HG02763 (cell line): Measurements from ENCODE around the gene CLDN25.
A peak's percentile ranks its signal among the peaks of the same experiment; 100 is the strongest.
"Not testable (repeated sequence)": the region's sequence is repeated elsewhere in the genome, so short reads cannot be mapped to it uniquely, and the experiment has no call there.

Experiments used
- ATAC-seq: cut with Tn5 transposase; IDR thresholded peaks from one replicate; pipeline ENCODE4 v1.9.1; 2021; ENCODE audit warnings: mild to moderate bottlenecking, moderate library complexity; ENCODE audit not compliant: unreplicated experiment

The CLDN25 gene

DNA sequence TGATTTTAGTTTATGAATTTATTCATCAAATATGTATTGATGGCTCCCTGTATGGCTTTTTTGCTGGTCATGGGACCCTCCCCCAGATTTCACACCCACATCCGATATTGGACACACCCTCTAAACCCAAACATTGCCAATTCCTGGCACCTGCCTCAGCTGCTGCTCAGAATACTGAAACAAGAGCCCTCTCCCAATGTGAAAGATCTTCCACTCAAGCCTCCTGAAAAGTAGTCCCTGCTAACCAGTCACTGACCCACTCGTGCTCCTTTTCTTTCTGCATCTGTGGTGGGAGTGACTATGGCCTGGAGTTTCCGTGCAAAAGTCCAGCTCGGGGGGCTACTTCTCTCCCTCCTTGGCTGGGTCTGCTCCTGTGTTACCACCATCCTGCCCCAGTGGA is at the start of gene CLDN25:
Gene CLDN25, plus strand, starts transcription at position 301 of the 400 bp plus-strand sequence. Its CDS starts 0 bp downstream, at position 301.
- no peak for ATAC-seq

DNA sequence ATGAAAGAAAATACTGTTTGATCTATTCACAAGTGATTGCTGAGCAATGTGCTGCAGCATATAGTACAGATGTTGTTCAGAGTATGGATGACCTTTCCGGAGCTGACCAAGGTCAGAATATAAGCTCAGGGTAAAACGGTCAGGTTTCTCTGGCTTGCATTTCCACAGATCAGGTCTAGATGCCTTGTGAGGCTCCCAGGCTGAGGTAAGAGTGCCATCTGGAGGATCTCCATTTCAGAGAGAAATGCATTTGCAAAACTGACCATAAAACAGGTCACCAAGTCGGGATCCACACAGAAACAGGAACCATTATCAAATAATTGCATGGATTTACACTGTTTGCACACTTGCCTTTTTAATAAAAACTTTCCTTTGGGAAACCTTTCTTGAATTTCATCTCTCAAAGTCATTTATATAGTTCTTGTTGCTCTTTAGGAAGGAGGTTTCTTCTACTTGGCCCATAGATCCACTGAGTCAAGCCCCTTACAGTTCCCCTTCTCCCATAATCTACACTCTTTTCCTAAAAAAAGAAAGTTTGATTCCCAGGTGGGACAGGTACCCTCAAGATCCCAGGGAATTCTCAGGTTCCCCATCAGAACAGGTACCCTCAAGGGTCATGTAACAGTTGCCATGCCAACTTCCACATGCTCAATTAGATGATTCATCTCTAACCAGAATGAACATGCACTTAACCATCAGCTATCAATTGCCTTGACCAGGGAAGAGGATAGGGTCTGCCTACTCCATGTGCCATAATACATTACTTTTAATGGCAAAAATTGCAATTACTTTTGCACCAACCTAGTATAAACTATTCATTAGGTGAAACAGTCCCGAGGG is 48.5 kb upstream of the CLDN25 start:
- no peak for ATAC-seq

DNA sequence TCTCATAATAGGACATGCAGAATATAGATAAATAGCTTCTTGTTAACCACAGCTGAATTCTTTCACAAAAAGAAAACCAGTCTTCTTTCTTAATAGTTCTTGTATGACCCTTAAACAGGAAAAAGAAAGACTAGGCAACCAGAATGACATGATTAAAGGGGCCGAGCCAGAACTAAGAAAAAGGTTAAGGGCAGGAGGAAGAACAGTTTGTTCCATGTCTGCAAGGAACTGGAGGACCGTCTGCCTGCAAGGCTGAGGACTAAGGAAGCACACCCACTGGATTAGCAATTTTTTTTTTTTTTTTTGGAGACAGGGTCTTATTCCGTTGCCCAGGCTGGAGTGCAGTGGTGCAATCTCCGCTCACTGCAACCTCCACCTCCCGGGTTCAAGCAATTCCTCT is 47.5 kb upstream of the CLDN25 start:
- ATAC-seq, result no peak

DNA sequence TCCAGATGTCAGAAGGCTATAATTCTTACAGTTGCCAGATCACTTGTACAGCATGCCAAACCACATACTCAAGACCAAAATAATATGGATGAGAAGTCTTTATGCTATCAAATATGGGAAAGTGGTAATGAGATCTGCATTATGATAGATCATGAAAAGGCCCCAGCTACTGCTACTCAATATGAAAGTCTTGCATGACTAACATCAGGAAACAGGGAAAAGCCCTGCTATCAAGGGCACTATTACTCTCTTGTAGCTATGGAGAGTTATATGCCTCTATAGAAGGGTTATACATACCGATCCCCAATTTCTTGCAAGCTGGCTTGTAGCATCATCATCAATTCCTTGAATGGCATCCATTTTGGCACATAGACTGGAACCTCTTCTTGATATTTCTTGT is 43.3 kb upstream of the CLDN25 start:
- no peak for ATAC-seq

DNA sequence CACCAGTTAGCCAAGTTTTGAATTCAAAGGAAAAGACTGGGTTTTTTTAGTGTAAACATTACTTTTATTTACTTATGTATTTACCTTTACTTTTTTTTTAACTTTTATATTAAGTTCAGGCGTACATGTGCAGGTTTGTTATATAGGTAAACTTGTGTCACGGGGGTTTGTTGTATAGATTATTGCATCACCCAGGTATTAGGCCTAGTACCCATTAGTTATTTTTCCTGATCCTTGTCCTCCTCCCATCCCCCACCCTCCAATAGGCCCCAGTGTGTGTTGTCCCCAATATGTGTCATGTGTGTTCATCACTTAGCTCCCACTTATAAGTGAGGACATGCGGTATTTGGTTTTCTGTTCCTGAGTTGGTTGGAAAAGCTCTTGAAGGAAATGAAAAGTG is 26.7 kb upstream of the CLDN25 start:
- ATAC-seq, result no peak

DNA sequence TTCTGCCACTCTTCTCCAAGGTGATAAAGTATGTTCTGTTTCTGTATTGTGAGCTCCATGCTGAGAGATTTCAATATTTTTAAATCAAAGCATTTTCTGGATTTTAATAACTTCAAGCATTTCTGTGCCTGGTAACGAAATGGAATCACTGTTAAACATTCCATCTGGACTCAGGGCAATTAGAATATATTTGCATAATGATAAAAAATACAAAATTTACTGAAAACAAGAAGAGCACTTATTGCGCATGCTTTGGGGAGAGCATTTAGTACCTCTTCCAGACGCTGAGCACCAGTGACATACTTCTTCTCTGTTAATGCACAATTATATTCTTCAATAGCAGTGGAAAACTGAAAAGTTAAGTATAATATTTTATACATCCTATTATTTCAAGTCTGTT is 19.4 kb upstream of the CLDN25 start:
- ATAC-seq, result no peak

DNA sequence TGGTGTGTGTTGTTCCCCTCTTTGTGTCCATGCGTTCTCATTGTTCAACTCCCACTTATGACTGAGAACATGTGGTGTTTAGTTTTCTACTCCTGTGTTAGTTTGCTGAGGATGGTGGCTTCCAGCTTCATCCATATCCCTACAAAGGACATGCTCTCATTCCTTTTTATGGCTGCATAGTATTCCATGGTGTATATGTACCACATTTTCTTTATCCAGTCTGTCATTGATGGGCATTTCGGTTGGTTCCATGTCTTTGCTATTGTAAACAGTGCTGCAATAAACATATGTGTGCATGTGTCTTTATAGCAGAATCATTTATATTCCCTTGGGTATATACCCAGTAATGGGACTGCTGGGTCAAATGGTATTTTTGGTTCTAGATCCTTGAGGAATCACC is 16.6 kb upstream of the CLDN25 start:
- not testable (repeated sequence) for ATAC-seq

DNA sequence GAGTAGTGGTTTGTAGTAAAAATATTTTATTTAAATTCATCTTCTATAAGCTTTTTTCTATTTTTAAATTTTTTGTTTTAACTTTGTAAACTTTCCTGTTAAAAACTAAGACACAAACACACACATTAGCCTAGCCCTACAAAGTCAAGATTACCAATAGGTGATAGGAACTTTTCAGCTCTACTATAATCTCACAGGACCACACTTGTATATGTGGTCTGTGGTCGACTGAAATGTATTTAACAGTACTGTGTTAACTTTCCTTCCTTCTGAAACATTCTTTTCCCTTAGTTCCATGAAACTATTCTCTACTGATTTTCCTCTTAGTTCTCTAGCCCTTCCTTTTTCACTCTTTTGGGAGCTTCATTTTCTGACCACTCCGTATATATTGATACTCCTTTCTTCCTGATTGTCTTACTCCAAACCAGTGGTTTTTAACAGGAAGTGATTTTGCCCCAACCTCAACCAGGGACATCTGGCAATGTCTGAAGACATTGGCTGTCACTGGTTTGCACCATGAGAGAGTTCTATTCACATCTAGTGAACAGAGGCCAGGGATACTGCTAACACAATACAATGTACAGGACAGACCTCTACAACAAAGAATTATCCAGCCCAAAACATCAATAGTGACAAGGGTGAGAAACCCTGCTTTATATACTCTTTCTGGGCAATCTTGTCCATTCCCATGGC is 14.9 kb upstream of the CLDN25 start:
- no peak for ATAC-seq

DNA sequence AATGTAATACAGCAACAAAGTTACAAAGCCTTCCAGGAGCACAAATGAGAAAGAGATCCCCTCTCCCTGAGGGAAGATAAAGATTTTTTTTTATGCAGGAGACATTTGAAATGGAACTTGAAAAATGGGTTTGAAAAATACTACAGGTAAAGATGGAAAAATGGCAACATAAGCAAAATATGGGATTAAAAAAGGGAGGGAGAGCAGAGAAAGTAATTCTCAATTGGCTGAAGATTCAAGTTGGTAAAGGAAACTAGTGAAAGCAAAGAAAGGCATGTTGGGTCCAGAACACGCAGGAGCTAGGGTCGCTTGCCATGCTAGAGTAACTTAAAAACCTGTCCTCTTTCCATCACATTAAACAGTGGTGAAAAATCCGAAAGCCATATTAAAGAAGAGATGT is 7.6 kb upstream of the CLDN25 start:
- ATAC-seq, result no peak

DNA sequence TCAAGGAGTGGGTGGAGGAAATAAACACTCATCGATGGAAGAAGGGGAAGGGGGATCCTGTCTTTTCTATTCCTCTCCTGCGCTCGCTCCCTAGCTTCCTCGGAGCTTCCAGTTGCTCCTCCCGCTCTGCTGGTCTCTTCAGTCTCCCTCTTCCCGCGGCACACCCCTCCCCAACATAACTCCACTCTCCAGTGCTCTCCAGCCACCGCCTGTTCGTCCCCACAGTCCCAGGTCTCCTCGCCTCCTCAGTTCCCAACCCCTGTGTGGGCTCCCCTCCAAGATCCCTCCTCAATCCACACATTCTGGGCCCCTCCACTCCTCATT is 6.5 kb upstream of the CLDN25 start:
- no peak for ATAC-seq

DNA sequence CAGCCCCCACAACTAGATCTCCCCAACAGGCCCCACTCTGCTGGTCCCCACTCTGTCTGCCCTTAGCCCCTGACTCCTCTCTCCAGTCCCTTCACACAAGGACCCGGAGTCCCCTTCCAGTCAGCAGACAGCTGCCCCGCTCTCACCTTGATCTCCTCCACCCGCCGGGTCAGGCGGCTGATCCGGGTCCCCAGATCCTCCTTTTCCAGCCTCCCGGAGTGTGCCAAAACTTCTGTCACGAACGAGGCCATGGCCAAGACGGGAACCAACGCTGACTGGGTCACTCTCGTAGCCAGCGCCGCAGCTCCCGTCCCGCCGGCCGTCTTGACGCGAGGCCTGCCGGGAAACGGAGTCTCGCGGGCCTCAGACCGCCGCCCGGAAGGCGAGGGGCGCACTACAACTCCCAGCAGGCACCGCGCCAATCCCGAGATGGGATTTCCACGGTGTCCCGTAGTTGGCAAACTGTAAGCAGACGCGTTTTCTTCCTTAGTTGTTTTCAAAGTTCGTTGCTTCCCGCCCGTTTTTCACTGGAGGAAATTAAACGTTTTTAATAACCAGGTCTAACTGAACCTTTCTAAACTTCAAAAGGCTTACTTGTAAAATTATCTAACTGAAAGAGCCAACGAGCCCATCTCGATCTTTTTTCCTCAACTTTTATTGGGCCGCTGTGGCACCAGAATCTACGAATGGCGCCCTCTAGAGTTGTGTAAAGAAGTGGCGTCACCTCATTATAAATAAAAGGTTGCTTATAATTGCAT is 6.0 kb upstream of the CLDN25 start, which contains the start of gene ZW10:
Gene ZW10, minus strand, starts transcription at position 277 of the 758 bp plus-strand sequence. Its CDS starts 26 bp downstream, at position 251.
- peak; percentile 98 for ATAC-seq

DNA sequence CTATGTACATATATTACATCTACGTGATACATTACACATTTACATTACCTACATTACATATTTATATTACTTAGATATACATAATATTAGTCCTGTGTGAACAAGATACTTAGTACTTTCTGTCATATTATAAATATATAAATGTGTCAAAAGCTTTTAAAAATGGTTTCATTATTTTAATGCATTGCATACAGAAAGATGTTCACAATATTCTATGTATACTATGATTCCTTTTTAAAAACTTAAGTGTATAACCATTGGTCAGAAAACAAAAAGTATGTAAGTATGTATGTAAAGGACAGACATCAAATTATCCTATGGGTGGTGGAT is 5.5 kb upstream of the CLDN25 start:
- no peak for ATAC-seq

DNA sequence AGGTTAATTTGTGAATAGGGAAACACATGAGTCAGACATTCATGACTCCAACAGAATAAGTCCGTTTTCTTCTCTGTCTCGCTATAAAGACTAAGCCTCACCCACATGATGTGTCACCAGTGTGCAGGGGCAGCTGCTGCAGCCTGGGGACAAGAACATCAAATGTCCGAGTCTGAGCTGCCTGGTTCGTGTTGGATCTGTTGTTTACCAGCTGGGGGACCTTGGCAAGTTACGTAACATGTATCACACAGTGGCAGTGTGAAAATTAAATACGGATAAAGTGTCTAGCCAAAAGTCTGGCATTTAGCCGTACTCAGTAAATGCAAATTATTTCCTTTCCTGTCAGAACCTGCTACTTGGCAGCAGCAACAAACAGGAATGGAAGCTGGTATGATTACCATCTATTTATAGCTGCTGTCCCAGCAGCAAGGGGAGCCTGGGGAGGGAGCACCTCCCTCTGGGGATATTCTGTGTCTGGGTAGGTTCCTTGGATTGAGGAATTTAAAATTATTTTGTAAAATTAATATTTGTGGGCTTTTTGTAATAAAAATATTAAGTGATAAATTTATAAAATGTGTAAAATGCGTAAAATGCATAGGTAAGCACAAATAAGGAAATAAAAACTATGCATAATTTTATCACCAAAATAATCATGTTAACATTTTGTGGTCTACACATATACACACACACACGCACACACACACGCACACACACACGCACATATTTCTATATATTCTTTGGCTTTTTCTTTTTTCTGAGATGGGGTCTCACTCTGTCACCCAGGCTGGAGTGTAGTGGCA is 1.3 kb upstream of the CLDN25 start:
- ATAC-seq, result no peak

DNA sequence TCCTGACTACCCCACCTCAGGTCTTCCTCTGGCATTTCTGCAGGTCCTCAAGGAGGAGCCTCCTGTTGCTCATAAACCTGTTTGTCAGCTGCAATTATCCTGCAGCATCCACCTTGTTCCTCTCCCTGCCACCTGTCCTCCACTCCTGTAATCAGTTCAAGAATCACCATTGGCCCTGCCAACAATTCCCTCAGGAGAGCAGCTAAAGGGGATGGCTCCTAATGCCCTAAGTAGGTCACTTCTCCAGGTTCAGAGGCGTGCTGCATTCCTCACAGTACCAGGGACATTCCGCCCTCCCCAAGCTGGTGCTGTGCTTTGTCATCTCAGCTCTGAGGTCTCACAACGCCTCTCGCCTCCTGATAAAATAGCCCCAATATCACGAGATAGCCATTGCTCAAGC is 2.1 kb downstream of the CLDN25 start:
- ATAC-seq, result no peak

DNA sequence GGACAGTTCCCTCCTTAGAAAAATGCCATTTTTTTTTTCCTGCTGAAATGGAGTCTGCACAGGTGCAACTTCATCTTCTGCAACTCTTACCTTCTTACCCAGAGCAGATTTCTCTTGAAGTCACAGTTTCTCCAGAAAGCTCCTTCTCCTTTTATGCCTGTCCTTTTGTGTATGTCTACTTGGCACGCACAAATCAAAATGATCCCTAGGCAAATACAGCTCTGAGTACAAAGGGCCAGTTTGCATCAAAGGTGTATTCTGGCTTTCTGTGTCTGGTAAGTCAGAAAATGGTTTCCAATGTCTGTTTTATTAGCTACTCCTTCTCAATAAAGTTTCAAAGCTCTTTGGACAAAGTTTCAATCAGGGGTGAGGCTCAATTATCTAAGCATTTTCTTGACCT is 2.5 kb downstream of the CLDN25 start:
- no peak for ATAC-seq

DNA sequence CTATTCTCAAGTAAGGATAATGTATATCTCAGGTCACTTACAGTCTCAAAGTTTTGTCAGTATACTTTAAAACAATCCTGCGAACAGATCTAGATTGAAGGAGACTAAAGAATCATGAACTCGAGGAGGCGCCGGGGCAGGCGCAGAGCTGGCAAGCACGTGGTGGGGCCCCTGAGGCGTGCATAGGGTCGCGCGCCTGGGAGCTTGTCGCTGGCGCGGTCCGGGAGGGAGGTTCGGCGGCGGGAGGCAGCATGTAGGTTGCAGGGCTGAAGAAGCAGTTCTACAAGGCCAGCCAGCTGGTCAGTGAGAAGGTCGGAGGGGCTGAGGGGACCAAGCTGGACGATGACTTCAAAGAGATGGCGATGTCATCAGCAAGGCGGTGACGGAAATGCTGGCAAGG is 9.4 kb downstream of the CLDN25 start:
- not testable (repeated sequence) for ATAC-seq

DNA sequence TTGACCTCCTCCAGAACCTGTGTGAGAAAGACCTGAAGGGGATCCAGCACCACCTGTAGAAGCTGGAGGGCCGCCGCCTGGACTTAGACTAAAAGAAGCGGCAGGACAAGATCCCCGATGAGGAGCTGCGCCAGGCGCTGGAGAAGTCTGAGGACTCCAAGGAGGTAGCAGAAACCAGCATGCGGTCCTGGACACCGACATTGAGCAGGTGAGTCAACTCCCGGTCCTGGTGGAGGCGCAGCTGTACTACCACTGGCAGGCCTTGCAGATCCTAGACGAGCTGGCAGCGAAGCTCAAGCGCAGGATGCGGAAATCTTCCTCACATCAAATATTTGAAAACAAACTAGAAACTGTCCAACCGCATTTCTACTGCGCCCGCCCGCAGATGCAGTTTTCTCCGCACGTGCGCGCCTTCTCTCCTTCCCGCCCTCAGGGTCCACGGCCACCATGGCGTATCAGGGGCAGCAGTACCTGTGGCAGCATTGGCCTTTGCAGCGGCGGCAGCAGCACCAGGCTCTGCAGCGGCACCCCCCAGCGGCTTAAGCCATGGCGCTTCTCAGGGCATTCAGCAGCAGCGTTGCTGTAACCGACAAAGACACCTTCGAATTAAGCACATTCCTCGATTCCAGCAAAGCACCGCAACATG is 10.2 kb downstream of the CLDN25 start:
- ATAC-seq, result no peak

DNA sequence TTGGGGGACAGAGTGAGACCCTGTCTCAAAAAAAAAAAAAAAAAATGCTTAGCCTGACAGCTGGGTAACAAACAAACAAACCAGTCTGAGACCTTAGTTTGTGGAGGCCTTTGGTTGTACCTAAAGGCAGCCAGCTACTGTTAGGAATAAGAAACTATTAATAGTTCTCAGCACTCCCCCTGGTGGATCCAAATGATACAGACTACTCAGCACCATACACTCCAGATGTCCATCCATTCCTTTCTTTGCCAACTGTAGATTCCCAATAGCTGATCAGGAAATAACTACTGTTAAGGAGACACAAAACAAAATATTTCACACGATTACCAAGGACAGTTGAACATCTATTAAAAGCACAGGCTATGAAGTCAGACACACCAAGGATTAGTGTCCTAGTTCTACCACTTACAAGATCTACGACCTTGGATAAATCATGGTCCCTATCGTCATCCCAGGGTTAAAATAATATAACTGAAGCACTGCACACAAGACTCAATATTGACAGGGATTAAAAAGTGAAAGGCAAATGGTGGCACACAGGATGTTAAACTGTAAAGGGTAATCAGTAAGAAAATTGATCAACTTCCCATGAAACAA is 17.2 kb downstream of the CLDN25 start:
- ATAC-seq, result no peak

DNA sequence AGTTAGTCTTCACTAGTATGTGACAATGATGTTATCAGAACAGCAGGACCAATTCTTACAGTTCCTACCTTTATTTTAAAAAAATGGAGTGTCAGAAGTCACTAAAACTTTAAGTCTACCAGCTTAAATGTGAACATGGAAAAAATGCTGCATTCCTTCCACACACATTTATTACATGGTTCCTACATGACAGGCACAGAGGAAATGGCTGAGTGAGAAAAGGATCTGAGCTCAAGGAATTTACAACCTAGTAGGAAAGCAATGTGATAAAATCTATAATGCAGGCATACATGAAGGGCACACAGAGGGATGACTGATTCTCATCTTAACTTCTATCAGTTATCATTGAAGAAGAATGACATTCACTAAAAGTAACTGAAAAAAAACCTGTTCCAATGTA is 23.0 kb downstream of the CLDN25 start:
- ATAC-seq, result no peak

DNA sequence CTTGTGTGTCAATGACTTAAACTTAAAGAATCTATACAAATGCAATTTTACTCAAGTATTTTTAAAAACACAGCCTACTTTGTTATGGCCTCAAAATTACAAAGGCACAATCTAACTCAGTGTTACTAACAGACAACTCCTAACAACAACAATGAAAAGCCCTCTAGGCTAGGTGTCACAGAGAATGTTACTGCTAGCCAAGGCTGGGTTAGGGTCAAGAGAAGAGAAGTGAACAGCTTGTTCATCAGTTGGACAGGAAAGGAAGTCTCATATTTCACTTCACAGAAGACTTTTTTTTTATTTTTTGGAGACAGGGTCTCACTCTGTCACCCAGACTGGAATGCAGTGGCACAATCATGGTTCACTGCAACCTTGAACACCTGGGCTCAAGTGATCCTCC is 26.0 kb downstream of the CLDN25 start:
- no peak for ATAC-seq
